Measurements from ENCODE around the gene LYVE1.

DNA sequence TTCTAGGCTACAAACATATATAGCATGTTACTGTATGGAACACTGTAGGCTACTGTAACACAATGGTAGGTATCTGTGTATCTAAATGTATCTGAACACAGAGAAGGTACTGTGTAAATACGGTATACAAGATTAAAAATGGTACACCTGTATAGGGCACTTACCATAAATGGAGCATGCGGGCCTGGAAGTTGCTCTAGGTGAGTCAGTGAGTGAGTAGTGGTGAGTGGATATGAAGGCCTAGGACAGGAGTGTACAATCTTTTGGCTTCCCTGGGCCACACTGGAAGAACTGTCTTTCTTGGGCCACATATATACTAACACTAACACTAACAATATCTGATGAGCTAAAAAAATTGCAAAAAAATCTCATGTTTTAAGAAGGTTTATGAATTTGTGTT, 48.8 kb downstream of the LYVE1 start:
- TF ChIP-seq, protein P1, sequence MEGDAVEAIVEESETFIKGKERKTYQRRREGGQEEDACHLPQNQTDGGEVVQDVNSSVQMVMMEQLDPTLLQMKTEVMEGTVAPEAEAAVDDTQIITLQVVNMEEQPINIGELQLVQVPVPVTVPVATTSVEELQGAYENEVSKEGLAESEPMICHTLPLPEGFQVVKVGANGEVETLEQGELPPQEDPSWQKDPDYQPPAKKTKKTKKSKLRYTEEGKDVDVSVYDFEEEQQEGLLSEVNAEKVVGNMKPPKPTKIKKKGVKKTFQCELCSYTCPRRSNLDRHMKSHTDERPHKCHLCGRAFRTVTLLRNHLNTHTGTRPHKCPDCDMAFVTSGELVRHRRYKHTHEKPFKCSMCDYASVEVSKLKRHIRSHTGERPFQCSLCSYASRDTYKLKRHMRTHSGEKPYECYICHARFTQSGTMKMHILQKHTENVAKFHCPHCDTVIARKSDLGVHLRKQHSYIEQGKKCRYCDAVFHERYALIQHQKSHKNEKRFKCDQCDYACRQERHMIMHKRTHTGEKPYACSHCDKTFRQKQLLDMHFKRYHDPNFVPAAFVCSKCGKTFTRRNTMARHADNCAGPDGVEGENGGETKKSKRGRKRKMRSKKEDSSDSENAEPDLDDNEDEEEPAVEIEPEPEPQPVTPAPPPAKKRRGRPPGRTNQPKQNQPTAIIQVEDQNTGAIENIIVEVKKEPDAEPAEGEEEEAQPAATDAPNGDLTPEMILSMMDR (conservative IDR thresholded peaks at IDR 0.05): no peak
- TF ChIP-seq EZH2 (IDR thresholded peaks at IDR 0.05; ENCODE audit: low read depth): no peak
